Esophagus muscularis mucosa (tissue), 4 donors: Measurements from ENCODE around the gene ADCY10. TPM values are rescaled to one million over a fixed set of nuclear protein-coding genes. Genes with fewer than 3 reads are reported as not detected.
"Not testable (repeated sequence)": the region's sequence is repeated elsewhere in the genome, so short reads cannot be mapped to it uniquely, and the experiment has no call there.

ENCODE experiments used
- DNase-seq: peaks from one replicate; pipeline ENCODE4 v3.0.0-alpha.2; 2017; ENCODE audit errors: extremely low spot score
- H3K27ac ChIP-seq, 4 donors: fragments of 200-600 bp; sonication (generic); replicated peaks in 1 of 4; 1 replicate in 3 of 4; 2 replicates in 1 of 4; pipeline ENCODE4 v1.5.1; 2016 to 2019; ENCODE audit warnings: mild to moderate bottlenecking in 1 of 4
- H3K27me3 ChIP-seq, 4 donors: fragments of 200-600 bp; sonication (generic); one replicate each; pipeline versions ENCODE4 v1.5.1 to v1.6.0; 2016 to 2019
- H3K36me3 ChIP-seq, 4 donors: fragments of 200-600 bp; sonication (generic); one replicate each; pipeline ENCODE4 v1.5.1; 2016 to 2019
- H3K4me1 ChIP-seq, 4 donors: fragments of 200-600 bp; sonication (generic); one replicate each; pipeline ENCODE4 v1.5.1; 2016 to 2019
- H3K4me3 ChIP-seq, 4 donors: fragments of 200-600 bp; sonication (generic); 1 replicate in 2 of 4; 2 replicates in 2 of 4; pipeline ENCODE4 v1.5.1; 2016 to 2019; ENCODE audit warnings: mild to moderate bottlenecking in 4 of 4, moderate library complexity in 1 of 4
- H3K9me3 ChIP-seq, 4 donors: fragments of 200-600 bp; sonication (generic); 1 replicate in 3 of 4; 2 replicates in 1 of 4; pipeline ENCODE4 v1.5.1; 2016 to 2019
- EP300 ChIP-seq: sonication (generic); formaldehyde crosslinking; IDR thresholded peaks from one replicate; pipeline ENCODE4 v1.6.1; 2017; ENCODE audit warnings: antibody characterized with exemption
- POLR2A ChIP-seq: fragments of 450-650 bp; IDR thresholded peaks from one replicate; pipeline ENCODE4 v1.6.1; 2017; ENCODE audit warnings: antibody characterized with exemption, moderate library complexity, mild to moderate bottlenecking, low read depth
- POLR2AphosphoS5 ChIP-seq, 2 donors: sonication (generic); formaldehyde crosslinking; IDR thresholded peaks; one replicate each; pipeline ENCODE4 v1.6.1; 2017; ENCODE audit warnings: antibody characterized with exemption in 2 of 2
- WGBS: methylation state at CpG from one replicate; pipeline ENCODE4 v1.1.5; 2018; 5-methylcytosine and 5-hydroxymethylcytosine counted together
- intact Hi-C: fragments of 100-400 bp; cut with DNase I; formaldehyde crosslinking; loops from one replicate; pipeline ENCODE4 v1.15.1; 2023
- total RNA-seq, 4 donors: library from RNA; depleted of rRNA; stranded (reverse); fragments of >200 nt; gene quantifications; one replicate each; pipeline versions ENCODE4 v1.1.0 to v1.2.1, GENCODE V29; 2016
- TF ChIP-seq, protein P1 (sequence below), 3 experiments: fragments of 200-600 bp in 2 of 3; fragments of 450-650 bp in 1 of 3; sonication (generic) in 2 of 3; IDR thresholded peaks; one replicate each; pipeline ENCODE4 v1.5.1; 2017 to 2019; ENCODE audit warnings: antibody characterized with exemption in 3 of 3, mild to moderate bottlenecking in 2 of 3, moderate library complexity in 1 of 3

ADCY10 gene
- total RNA-seq, 4 donors from 2014 or later, result under 0.01 to 0.29 (median 0.21) TPM

DNA sequence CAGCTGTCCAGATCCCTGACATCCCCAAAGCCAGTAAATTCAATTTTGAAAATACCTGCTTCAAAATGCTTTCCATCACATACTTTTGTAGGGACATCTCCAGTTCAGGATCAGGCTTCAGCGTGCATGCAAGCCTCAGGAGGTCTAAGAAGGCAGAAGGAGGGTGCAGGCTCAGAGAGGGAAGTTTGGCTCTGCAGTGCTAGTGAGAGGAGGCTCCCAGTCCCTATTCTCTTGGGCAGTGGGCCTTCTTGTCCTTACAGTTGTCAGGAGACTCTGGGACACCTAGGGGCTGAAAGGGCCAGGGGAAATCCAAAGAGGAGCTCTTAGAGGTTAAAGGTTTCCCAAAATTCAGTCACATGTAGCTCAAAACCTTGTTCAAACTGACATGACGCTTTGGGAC is 20.1 kb downstream of the ADCY10 start:
- 75% methylated on average over 2 of the region's 2 CpGs for WGBS
- Histone ChIP-seq H3K9me3 (no peaks in the 10 kb centered on the region), H3K4me1 (no peaks in the 10 kb centered on the region), H3K27me3 (no peaks in the 10 kb centered on the region), H3K36me3 (no peaks in the 10 kb centered on the region), H3K27ac (no peak overlapping the region), H3K4me3 (no peak overlapping the region)
- intact Hi-C loops, result no loop called here
- DNase-seq, result no peak
- TF ChIP-seq POLR2A (no peak), POLR2AphosphoS5 (IDR thresholded peaks at IDR 0.05) (no peak), EP300 (no peak)
- TF ChIP-seq, protein P1, sequence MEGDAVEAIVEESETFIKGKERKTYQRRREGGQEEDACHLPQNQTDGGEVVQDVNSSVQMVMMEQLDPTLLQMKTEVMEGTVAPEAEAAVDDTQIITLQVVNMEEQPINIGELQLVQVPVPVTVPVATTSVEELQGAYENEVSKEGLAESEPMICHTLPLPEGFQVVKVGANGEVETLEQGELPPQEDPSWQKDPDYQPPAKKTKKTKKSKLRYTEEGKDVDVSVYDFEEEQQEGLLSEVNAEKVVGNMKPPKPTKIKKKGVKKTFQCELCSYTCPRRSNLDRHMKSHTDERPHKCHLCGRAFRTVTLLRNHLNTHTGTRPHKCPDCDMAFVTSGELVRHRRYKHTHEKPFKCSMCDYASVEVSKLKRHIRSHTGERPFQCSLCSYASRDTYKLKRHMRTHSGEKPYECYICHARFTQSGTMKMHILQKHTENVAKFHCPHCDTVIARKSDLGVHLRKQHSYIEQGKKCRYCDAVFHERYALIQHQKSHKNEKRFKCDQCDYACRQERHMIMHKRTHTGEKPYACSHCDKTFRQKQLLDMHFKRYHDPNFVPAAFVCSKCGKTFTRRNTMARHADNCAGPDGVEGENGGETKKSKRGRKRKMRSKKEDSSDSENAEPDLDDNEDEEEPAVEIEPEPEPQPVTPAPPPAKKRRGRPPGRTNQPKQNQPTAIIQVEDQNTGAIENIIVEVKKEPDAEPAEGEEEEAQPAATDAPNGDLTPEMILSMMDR (IDR thresholded peaks at IDR 0.05), result no peak

DNA sequence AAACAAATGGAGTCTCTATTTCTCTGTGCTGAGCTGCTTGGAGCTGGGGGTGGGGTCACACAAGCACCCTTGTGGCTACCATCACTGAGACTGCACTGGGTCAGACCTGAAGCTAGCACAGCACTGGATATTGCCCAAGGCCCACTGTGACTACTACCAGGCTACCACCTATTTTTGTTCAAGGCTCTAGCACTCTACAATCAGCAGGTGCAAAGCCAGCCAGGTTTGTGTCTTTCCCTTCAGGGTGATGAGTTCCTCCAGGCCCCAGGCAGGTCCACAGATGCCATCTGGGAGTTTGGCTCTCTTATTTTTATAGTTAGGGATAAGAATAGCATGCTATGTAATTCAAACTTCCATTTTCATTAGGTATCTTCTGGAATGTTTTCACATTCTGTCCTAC is 23.5 kb downstream of the ADCY10 start:
- H3K4me3 ChIP-seq, result no peak overlapping the region
- H3K36me3 ChIP-seq, result no peaks in the 10 kb centered on the region
- TF ChIP-seq EP300 (no peak), POLR2AphosphoS5 (IDR thresholded peaks at IDR 0.05) (no peak), POLR2A (no peak)
- TF ChIP-seq, protein P1 (IDR thresholded peaks at IDR 0.05), result no peak
- H3K27me3 ChIP-seq, result no peaks in the 10 kb centered on the region
- H3K9me3 ChIP-seq, result no peaks in the 10 kb centered on the region
- no peaks in the 10 kb centered on the region for H3K4me1 ChIP-seq
- H3K27ac ChIP-seq, result no peak overlapping the region
- intact Hi-C loops, result no loop called here
- DNase-seq, result no peak

DNA sequence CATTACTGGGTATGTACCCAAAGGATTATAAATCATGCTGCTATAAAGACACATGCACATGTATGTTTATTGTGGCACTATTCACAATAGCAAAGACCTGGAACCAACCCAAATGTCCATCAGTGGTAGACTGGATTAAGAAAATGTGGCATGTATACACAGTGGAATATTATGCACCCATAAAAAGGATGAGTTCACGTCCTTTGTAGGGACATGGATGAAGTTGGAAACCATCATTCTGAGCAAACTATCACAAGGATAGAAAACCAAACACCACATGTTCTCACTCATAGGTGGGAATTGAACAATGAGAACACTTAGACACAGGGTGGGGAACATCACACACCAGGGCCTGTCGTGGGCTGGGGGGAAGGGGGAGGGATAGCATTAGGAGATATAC is 26.7 kb downstream of the ADCY10 start:
- DNase-seq, H3K27me3 ChIP-seq, H3K9me3 ChIP-seq, H3K27ac ChIP-seq, intact Hi-C loops, H3K36me3 ChIP-seq, H3K4me3 ChIP-seq, H3K4me1 ChIP-seq: not testable (repeated sequence)
- 83% methylated on average over 2 of the region's 2 CpGs for WGBS

DNA sequence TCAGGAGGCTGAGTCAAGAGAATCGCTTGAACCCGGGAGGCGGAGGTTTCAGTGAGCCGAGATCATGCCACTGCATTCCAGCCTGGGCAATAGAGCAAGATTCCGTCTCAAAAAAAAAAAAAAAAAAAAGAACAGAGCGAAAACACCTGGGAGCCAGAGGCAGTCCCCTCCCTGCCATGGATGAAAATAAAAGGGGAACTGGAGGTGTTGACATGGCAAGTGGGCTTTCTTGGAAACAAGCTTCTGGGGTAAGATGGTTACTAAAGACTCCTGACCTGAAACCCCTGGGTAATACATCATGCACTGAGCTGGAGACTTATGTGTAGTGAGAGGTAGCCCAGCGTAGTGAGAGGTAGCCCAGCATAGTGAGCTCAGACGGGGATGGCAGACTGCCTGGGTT is 31.6 kb downstream of the ADCY10 start:
- intact Hi-C loops, result no loop called here
- Histone ChIP-seq H3K9me3 (no peaks in the 10 kb centered on the region), H3K4me1 (no peaks in the 10 kb centered on the region), H3K36me3 (no peaks in the 10 kb centered on the region), H3K27ac (no peak overlapping the region), H3K27me3 (no peaks in the 10 kb centered on the region), H3K4me3 (no peak overlapping the region)
- DNase-seq, result no peak
- 97% methylated on average over 8 of the region's 8 CpGs for WGBS
- TF ChIP-seq POLR2A (no peak), EP300 (no peak), POLR2AphosphoS5 (IDR thresholded peaks at IDR 0.05) (no peak)
- TF ChIP-seq, protein P1 (IDR thresholded peaks at IDR 0.05), result no peak

DNA sequence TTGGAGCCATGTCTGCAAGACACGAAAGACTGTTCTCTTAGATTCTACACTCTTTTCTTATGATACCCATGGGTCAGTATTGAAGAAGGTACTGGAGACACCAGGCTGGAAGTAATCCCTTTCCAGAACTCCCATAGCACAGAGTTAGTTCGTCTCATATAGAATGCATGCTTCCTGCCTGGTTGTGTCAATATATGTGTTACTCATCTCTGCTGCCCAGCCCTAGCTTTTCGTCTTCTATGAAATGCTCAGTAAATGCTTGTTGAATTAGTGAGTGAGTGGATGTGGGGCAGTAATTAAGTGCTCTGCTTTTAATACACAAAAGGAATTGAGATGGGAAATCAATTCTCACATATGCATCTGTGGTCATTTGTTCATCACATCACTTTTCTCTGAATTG is 32.1 kb downstream of the ADCY10 start:
- no peak overlapping the region for H3K4me3 ChIP-seq
- H3K4me1 ChIP-seq, result no peaks in the 10 kb centered on the region
- intact Hi-C loops, result no loop called here
- WGBS, result 93% methylated on average over 3 of the region's 3 CpGs
- TF ChIP-seq, protein P1 (IDR thresholded peaks at IDR 0.05), result no peak
- no peak for TF ChIP-seq POLR2AphosphoS5 (IDR thresholded peaks at IDR 0.05)
- TF ChIP-seq EP300, result no peak
- H3K27me3 ChIP-seq, result no peaks in the 10 kb centered on the region
- H3K36me3 ChIP-seq, result no peaks in the 10 kb centered on the region
- H3K9me3 ChIP-seq, result no peaks in the 10 kb centered on the region
- no peak overlapping the region for H3K27ac ChIP-seq
- no peak for DNase-seq
